HG03439 (cell line): Measurements from ENCODE around the gene SAMD4A.

Experiments
- ATAC-seq: cut with Tn5 transposase; IDR thresholded peaks from one replicate; pipeline ENCODE4 v1.9.1; 2021; ENCODE audit warnings: mild to moderate bottlenecking, moderate library complexity; ENCODE audit not compliant: unreplicated experiment

The SAMD4A gene

DNA sequence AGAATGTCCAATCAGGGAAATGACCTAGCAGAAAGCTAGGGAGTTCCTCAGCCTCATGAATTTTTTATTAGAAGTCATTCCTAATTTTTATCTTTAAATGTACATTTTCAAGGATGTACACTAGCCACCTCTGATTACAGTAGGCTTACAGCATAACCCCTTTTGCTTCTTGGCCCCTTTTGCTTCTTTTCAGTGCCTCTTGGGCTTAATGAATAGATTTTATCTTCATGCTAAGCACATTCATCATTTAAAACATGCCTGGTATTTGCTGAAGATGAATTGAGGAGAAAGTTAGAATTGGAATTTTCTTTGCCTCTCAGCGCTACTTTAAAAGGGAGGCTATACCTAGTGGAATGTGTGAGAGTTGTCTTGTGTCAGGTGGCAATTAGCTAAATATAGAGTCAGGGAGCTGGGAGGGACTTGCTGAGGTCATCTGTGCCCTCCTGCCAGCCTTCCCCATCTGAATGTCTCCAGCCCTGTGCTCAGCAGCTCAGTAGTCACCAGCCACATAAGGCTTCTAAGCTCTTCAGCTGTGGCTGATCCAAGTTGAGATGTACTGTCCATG is 132.1 kb downstream of the SAMD4A start:
- ATAC-seq = no peak

DNA sequence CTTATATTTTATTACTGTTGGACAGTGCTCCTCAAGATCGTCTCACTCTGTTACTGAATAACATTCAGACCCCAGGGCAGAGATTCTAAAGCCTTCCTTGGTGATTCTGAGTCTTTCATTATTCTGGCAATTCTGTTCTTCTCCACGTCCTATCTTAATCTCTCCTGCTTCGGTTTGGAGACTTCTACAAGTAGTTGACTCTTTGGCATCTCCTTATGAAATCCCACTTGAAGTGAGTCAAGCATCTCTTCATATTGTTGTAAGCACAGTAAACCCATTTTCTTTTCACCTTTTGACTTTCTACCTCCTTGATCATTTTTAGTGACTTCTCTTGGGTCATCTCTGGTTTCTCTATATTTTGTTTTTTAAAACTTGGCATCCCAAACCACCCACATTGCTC is 132.8 kb downstream of the SAMD4A start:
- ATAC-seq = no peak

DNA sequence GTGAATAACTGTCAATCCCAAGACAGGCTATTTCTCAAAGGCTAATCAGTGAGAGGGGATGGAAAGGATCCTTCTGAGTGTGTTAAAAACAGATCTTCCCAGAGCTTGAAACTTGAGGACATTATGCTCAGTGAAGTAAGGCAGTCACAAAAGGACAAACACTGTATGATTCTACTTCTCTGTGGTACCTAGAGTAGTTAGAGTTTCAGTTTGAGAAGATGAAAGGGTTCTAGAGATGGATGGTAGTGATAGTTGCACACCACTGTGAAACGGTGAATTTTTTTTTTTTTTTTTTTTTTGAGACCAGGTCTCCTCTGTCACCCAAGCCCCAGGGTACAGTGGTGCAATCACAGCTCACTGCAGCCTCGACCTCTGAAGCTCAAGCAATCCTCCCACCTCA is 133.8 kb downstream of the SAMD4A start:
- no peak for ATAC-seq

DNA sequence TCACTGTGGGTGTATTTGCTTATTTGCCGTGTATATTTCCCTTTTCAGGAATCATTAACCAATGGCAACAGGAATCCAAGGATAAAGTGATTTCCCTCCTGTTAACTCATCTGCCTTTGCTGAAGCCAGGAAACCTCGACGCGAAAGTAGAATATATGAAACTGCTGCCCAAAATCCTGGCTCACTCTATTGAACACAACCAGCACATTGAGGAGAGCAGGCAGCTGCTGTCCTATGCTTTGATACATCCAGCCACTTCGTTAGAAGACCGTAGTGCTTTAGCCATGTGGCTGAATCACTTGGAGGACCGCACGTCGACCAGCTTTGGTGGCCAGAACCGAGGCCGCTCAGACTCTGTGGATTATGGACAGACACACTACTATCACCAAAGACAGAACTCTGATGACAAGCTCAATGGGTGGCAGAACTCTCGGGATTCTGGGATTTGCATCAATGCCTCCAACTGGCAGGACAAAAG is 135.1 kb downstream of the SAMD4A start:
- no peak for ATAC-seq

DNA sequence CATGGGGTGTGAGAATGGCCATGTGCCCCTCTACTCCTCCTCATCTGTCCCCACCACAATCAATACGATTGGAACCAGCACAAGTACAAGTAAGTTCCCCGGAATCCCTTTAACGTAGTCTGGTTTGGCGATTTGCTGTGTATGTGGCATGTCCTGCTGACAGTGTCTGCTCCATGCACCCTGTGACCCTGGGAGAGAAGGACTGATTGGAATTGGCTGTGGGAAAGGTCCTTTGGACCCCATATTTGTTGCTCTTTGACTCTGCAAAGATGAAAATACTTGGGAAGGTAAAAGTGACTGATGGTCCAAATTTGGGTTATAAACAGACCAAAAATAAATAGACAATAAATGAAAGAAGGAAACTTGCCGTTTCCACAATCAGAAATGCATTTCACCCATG is 135.6 kb downstream of the SAMD4A start:
- ATAC-seq = no peak

DNA sequence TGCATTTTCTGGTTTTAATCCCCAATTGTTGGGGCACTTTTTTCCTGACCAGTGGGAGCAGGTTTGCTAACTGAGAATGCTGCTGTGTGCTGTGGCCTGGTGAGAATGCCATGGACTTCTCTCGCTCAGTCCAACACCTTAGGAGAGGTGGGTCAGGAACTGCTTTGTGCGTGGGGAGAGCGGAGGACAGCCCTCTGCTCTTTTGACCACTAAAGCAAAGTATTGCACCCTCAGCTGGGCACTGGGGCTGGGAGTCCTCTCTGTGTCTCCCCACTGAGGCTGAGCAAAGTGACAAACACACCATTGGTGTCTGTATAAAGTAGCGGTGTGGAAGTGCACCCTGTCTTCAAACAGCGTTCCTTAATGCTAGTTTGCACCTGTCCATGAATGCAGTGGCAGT is 136.2 kb downstream of the SAMD4A start:
- no peak for ATAC-seq

DNA sequence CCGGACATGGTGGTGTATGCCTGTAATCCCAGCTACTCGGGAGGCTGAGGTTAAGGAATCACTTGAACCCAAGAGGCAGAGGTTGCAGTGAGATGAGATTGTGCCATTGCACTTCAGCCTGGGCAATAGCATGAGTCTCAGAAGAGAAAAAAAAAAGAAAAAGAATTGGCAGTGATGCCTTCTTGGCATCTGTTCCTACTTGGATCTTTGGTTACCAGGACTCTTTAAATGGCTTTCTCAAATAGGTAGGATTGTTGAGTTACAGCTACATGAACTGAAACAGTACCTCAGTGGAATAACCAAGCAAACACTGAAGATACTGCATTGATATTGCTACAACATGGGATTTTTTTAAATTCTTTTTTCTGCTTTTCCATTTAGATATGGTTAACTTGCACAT is 136.8 kb downstream of the SAMD4A start:
- ATAC-seq = no peak

DNA sequence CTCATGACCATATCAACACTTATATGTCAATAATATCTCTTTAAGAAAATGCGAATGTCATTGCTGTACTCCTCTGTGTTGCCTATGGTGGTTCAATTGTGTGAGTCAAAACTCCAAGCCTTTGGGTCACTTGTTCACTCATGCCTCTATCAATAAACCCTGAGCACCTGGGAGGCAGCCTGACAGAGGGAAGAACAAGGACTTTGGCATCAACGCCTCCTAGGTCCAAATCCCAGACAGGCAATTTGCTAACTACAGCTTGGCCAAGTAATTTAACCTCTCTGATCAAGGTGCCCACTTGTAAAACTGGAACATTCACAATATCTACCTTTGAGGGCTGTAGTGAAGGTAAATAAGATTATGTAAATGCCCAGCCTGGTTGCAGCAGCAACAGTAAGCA is 137.8 kb downstream of the SAMD4A start:
- ATAC-seq = no peak

DNA sequence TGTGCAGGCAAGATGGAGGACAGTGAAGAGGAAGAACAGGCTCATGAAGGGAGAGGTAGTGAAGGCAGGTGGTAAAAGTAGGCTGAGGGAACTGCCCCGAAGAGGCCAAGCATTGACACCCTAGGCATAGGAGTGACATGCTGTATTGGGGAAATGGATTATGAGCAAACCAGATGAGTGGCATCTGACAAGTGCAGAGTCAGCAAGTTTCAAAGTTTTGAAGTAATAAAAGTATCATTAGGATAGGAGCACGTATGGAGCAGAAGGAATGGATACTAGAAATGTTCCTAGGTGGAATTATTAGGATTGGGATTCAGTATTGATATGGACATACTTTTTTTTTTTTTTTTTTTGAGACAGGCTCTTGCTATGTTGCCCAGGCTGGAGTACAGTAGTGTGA is 139.8 kb downstream of the SAMD4A start:
- ATAC-seq = no peak

DNA sequence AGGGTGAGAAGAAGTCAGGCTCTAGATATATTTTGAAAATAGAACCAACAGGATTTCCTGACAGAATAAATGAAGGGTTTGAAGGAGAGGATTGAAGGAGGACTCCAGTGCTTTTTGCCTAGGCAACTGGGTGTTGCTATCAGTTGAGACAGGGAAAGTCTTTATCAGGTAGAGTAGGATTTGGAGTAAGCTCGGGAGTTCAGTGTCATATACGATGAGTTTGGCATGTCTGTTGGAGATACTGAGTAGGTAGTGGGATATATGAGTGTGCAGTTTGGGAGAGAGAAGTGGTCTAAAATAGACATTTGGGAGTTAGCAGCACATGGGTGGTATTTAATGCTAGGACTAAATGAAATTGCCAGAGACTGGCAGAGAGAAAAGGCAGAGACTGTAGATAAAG is 141.2 kb downstream of the SAMD4A start:
- no peak for ATAC-seq

DNA sequence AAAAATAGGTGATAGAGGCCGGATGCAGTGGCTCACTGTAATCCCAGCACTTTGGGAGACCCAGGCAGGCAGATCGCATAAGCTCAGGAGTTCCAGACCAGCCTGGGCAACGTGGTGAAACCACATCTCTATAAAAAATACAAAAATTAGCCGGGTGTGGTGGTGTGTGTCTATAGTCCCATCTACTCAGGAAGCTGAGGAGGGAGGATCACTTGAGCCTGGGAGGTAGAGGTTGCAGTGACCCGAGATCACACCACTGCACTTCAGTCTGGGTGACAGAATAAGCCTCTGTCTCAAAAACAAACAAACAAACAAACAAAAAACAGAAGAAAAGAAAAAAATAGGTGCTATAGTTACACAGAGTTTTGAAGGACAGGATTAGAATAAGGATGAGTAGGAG is 142.1 kb downstream of the SAMD4A start:
- no peak for ATAC-seq

DNA sequence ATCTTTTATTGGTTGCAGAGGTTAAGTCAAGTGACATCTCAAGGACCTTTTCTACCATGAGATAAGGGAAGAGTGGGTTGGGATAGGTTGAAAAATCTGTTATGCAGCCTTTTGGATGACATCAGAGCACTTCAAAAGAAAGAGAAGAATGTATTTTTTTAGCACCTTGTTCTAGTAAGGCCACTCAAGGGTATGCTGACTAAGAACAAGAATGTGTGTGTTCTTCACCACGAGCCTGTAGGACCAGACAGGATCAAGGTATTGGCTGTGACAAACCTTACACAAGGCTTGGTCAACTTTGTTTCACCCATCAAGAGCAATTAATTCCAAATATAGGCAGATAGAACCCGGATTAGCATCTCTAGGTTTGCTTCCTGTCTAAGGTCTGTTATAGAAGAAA is 142.5 kb downstream of the SAMD4A start:
- ATAC-seq = peak; percentile 75

DNA sequence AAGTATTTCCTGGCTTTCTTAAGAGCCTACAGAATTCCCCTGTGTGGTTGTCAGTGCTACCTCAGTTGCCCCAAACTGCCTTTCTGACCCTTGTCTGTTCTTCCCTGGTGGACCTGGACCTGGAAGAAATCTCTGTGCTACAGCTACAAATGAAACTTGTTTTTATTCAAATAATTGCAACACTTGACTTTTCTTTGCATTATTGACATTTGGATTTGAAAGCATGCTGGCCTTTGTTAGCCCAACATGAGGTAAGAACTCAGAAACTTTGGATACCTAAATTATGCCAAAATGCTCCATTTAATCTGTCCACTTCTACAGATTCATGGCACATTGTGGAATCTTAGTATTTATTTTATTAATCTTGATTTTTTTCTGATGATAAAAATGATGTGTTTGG is 142.9 kb downstream of the SAMD4A start:
- ATAC-seq = no peak

DNA sequence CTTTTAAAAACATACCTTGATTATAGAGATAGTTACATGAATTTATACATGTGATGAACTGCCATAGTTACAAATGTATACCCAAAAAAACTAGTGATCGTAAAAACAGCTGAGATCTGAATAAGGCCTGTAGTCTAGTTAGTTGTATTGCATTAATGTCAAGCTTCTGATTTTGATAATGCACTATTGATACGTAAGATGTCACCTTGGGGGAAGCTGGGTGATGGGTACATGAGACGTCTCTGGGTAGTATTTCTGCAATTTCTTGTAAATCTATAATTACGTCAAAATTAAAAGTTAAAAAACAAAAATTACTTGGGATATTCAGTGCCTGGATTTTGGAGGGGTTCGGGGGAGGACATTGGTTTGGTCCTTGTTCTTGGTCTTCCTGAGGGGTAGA is 144.4 kb downstream of the SAMD4A start:
- ATAC-seq = no peak

DNA sequence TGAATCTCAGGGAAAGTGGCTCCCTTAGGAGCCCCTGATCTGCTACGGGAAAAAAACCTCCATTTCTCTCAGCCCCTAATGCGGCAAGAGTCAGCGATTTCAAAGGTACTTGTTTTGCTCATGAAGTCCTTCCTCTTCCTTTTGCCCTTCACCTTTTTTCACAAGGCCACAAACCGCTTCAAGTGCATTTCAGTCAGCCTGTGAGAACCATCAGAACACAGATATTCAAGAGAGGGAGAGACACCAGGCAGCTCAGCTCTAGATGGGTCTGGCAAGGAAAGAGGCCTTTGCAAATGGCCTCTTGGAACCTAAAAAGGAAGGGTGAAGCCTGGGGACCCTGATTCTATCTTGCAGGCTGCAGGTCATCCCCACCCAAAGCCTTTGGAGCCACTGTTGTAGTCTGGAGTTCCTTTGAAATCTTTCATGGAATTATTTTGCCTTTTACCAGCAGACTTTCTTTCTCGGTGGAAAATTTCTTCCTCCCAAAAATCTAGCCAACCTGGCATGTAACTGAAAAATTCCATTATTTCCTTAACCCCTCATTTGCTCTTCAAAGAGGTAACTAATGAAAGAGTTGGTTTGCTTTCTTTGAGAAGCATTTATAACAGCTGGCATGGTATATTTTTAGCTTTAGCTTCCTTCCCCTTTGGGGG is 145.0 kb downstream of the SAMD4A start:
- ATAC-seq = no peak

DNA sequence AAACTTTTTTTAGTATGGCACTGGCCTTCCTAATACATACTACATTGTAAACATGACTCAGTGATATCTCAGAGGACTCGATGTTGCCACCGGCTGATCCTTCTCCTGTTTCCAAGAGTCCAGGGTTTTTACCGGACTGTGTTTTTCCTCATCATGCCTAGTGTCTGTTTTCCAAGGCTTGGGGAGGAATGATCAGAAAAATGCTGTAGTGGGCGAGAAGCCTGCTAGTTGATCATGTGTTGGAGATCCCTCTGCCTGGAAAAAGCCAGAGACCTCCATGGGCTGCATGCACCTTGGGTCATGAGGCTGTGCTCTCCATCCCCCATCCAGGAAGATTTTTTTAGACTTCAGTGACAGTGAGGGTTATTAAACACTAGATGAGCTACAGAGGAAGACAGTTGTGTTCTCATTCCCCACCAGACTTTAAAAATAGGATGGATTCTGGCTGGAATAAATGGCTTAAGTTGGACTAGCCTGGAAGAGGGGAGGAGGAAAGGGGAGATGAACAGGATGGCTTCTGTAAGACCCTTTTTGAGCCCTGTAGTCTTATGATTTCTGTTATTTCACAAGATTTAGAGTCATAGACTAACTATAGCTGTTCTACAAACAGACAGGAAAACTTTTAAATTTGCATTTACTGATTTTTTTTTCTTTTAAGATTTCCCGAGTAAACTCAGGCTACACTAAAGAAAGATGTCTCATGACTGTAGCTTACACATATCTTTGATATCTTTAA is 145.7 kb downstream of the SAMD4A start:
- ATAC-seq = no peak

DNA sequence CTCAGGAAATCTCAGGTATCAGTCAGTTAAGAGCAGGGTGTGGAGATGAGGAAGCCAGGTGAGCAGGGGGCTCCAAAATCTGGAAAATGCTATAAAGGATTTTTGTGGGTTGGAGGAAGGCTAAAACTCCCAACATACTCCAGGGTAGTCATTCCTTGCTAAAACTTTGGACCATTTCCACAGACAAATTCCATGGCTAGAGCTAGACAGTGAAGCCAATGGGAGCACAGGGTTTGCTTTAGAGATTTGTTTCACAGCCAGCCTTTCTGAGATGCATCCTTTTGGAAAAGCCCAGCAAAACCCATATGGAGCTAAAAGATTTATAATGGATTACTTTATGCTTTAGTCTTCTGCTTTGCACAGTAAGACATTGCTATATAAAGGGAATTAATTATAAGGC is 146.5 kb downstream of the SAMD4A start:
- ATAC-seq = no peak

DNA sequence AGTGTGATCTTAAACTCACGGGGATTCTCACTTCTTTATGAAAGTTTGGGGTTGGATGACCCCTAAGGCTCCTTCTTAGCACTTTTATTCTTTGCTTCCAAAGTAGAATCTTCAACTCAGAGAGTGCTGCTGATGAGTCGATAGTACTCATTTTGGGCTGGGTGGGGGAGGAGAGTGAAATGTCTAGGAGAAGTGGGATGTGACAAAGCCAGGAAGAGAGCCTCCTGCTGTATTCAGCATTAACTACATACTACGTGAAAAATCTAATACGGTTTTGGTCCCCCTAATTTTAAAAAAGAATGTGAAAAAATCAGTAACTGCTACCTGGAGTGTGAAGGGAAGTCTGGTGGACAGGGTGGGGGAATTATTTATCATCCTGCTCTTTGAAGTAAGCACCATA is 148.3 kb downstream of the SAMD4A start:
- ATAC-seq = no peak

DNA sequence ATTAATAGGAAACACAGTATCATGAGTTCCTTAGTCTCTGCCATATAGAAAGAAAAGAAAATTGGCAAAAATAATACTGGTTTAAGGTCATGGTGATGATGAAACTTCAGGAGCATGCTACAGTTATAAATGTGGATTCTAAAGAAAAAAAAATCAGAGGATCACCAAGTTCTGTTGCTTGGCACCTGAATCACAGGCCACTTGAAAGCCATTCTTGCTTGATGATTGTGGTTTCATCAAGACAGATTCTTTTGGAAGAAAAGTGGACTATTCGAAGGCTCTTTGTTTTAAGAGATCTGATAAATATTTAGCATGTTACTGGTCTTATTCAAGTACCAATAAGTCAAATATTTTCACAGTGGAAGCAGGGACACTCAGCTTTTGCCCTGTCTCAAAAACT is 148.9 kb downstream of the SAMD4A start:
- ATAC-seq = no peak

DNA sequence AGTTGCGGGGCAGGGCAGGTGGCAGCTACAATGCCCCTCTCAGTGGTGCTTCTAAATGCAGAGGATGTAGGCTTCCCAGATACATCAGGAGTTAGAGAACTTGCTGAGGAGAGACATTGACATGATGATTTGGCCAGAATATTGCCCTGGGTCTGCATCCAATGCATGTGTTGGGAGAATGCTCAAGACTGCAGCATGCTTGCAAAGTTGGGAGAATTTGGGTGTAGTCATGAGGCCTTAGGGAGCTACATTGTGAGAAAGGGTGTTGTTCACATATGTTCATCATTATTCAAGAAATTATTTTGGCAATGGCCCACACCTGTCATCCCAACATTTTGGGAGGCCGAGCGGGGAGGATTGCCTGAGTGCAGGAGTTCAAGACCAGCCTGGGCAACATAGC is 149.9 kb downstream of the SAMD4A start:
- no peak for ATAC-seq

DNA sequence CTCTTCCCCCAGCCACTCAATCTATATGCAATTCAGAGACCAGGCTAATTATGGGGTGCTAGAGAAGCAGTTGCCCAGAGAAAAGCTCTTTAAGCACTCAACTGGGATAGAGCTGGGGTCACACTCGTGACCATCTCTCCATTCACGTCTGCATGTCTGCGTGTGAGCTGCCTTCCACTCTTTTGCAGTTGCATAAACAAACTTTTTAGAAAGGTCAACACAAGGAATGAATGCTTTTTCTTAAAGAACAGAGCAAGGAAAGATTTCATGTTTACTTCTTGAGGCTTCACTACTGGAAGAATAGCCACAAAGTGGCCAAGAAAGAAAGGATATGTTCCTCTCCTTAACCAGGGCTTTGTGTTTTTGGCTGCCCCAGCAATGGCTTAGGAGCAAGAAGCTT is 151.1 kb downstream of the SAMD4A start:
- no peak for ATAC-seq

DNA sequence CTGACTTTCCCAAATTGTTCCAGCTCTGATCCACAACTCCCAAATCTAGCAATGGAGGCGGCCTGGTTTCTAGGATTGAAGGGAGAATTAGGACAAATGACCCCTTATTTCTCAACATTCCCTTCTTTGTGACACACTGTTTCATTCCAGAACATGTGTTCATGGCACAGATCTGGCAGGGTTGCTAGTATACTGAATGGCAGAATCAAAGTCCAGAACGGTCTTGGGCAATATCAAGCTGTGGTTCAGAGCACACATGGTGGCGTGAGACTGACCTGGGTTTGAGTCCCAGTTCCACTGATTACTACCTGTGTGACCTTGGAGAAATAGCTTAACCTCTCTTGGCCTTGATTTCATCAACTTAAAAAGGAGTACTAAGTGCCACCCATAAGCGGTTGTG is 152.5 kb downstream of the SAMD4A start:
- ATAC-seq = no peak
